ENCODE measurements around the gene ATP7A.
"Not testable (repeated sequence)": the region's sequence is repeated elsewhere in the genome, so short reads cannot be mapped to it uniquely, and the experiment has no call there.

Gene ATP7A

DNA sequence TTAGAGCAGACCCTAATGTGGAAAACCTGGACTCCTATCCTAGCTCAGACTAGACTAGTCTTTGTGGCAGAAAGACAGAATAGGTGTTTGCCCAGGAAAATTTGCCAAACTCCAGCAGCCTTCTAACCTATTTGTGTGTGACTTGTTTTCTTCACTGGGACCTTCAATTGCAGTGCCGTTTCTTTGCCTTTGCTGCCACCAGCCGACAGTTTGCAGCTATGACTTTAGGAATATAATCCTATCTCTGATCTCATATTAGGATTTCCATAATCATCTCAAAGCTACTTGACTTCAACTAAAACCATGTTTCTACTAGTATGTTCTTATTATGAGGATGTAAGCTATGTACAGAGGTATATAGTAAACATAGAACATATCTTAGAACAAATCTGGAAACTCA lies 119.2 kb downstream of the ATP7A start:
- DNase-seq (ENCODE audit: extremely low read depth in 1 of 2, low read depth in 1 of 2), result no peak

DNA sequence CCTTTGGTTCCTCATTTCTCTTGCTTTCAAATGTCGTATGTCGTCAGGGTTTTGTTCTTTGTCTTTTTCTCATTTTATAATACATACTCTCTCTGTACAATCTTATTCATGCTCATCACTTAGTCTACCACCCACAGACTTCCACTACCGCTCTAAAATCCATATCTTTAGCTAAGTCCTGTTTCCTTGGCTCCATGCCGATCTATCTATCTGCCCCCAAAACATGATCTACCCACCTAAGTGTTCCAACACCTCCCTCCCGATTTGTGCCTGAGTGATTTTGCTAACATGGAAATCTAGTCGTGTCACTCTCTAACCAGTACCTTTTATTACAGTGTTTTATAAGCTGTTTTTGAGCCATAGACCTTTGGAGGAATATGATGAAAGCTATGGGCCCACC lies 124.6 kb downstream of the ATP7A start:
- no peak for DNase-seq (ENCODE audit: extremely low read depth in 1 of 2, low read depth in 1 of 2)

DNA sequence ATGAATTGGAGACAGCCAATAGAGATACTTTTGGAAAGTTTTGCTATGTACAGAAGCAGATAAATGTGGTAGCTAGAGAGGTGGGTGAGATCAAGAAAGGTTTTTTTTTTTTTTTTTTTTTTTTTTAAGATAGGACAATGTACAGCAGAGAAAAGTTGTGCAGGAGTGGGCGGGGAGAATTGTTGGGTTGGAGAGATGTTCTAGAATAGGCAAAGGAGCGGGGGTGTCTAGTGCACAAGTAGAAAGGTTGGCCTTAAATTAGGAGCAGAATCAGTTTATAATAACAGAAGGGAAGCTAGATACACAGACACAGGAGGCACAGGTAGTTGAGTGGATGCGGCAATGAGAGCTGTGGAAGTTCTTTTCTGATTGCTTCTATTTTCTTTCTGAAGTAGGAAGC lies 127.4 kb downstream of the ATP7A start:
- no peak for DNase-seq (ENCODE audit: extremely low read depth in 1 of 2, low read depth in 1 of 2)

DNA sequence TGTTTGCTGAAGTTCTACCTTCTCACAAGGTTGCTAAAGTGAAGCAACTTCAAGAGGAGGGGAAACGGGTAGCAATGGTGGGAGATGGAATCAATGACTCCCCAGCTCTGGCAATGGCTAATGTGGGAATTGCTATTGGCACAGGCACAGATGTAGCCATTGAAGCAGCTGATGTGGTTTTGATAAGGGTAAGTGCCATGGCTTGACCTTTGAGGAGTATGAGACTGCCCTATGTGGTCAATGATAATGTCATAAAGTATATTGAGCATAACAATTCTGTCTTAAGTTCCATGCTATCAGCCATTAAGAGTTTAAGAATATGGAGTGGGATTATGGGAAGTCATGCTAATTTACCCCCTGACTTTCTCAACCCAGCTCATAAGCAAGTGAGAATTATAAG lies 132.1 kb downstream of the ATP7A start:
- no peak for DNase-seq (ENCODE audit: extremely low read depth in 1 of 2, low read depth in 1 of 2)

DNA sequence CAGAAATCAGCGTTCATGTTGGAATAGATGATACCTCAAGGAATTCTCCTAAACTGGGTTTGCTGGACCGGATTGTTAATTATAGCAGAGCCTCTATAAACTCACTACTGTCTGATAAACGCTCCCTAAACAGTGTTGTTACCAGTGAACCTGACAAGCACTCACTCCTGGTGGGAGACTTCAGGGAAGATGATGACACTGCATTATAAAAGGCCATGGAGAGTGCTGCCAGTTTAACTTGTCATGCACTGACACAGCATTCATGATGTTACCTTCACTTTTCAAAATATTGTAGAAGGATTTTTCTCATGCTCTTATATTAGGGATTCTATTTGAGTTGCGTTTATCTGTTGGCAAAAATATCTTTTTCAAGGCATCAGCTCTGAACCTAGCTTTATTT lies 135.9 kb downstream of the ATP7A start:
- DNase-seq (ENCODE audit: extremely low read depth in 1 of 2, low read depth in 1 of 2), result no peak

DNA sequence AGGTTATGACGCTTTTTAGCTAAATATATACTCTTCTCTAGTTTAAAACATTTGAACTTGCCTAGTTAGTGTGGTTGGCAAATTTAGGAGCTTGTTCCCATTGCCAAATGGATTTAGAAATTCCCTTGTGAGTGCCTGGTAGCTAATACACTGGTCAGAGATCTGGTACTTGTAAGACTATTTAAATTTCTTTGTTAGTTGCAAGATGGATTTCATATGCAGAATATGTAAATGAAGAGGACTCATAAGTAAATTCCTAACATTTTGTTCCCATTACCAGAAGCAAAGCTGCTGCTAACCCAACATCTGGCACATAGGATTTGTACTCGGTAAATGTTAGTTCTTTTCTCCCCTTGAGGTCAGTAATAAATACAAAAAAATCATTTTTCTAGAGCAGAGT lies 137.6 kb downstream of the ATP7A start:
- DNase-seq (ENCODE audit: extremely low read depth in 1 of 2, low read depth in 1 of 2), result no peak

DNA sequence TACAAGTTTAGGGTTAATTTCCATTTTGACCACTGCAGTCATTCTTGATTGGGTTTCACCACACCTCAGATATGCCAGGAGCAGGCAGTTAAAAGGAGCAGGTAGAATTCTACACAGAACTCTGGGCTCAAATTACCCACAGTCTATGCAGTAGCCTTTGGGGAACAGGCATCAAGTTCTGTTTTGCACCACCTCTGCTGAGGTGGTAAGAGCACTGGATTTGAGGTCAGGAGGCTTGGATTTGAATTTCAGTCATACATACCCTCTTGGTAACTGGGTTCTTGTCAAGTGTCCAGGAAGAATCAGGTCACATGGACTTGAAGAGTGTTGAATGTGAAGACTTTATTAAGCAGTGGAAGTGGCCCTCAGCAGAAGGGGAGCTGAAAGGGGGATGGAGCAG lies 153.2 kb downstream of the ATP7A start:
- DNase-seq (ENCODE audit: extremely low read depth in 1 of 2, low read depth in 1 of 2), result no peak

DNA sequence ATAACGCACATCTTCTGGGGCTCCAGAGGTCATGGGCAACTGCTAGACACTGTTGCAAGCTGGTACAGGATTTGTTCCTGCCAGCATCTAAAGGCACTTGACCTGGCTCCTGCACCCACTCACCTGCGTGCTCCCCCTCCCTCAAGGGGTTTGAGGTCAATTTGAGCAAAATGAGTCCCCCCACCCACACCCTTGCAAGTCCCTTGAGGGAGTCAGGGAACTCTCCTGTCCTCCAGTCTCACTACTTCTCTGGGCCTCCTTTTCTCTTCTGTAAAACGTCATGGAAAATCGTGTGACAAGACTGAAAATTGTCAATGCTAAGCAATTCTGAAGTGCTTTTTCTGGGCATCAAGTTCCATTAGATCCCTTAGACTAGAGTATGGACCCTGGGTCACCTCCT lies 153.7 kb downstream of the ATP7A start:
- no peak for DNase-seq (ENCODE audit: extremely low read depth in 1 of 2, low read depth in 1 of 2)

DNA sequence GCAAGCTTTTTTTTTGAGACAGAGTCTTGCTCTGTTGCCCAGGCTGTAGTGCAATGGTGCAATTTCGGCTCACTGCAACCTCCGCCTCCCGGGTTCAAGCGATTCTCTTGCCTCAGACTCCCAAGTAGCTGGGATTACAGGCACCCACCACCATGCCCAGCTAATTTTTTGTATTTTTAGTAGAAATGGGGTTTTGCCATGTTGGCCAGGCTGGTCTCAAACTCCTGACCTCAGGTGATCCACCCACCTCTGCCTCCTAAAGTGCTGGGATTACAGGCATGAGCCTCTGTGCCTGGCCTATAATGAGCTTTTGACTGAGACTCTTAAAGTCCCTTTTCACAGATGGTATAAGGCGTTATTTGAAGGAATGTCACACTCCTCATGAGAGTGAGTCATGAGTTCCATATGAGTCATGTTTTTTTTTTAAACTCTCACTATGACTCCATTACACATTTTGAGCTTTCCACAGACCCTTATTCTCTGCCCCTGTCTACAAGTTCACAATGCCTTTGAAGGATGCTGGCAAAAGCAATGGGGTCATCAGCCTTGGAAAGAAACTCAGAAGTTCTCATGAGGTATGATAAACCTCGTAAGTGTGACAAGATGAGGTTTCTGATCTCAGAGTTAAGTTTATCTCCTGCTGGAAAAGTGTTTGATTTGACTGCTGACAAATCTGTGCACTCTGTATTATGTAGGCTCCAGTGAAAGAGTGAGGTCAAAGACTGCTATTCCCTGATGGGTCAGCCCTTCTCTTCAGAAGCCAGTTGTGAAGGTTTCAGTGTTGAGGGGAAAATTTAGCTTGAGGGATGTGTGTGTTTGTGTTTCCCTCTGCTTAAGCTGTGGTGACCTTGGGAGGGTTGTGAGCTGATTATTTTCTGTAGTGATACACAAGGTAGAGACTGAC lies 154.5 kb downstream of the ATP7A start:
- peak in 1 of 2 donors; percentile 3 for DNase-seq (ENCODE audit: extremely low read depth in 1 of 2, low read depth in 1 of 2)

DNA sequence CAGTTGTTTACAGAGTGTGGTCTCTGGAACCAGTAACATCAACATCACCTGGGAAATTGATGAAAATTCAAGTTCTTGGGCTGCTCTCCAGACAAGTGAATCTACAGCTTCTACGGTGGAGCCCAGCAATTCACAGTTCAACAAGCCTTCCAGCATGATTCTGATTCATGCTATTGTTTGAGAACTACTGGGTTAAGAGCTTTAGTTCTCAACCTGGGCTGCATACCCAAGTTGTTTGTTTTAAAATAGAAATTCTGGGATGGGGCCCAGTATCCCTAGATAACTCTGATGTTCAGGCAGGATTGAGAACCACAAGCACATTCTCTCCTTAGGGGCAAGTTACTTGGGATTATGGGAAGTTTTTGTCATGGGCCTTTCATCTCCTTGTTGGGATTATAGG lies 155.6 kb downstream of the ATP7A start:
- no peak for DNase-seq (ENCODE audit: extremely low read depth in 1 of 2, low read depth in 1 of 2)

DNA sequence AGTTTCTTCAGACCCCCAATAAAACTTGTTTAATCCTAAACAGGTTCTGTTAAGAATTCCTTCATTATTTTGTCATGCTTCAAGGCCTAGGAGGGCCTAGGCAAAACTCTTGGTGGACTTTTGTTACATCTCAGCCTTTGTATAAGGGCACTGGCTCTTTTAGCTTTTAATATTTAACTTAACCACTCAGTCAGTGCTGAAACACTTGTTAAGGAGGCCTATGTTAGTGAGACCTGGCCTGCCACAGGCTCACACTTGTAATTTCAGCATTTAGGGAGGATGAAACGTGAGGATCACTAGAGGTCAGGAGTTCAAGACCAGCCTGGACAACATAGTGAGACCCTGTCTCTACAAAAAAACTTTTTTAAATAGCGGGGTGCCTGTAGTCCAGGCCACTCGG lies 160.8 kb downstream of the ATP7A start:
- no peak for DNase-seq (ENCODE audit: extremely low read depth in 1 of 2, low read depth in 1 of 2)

DNA sequence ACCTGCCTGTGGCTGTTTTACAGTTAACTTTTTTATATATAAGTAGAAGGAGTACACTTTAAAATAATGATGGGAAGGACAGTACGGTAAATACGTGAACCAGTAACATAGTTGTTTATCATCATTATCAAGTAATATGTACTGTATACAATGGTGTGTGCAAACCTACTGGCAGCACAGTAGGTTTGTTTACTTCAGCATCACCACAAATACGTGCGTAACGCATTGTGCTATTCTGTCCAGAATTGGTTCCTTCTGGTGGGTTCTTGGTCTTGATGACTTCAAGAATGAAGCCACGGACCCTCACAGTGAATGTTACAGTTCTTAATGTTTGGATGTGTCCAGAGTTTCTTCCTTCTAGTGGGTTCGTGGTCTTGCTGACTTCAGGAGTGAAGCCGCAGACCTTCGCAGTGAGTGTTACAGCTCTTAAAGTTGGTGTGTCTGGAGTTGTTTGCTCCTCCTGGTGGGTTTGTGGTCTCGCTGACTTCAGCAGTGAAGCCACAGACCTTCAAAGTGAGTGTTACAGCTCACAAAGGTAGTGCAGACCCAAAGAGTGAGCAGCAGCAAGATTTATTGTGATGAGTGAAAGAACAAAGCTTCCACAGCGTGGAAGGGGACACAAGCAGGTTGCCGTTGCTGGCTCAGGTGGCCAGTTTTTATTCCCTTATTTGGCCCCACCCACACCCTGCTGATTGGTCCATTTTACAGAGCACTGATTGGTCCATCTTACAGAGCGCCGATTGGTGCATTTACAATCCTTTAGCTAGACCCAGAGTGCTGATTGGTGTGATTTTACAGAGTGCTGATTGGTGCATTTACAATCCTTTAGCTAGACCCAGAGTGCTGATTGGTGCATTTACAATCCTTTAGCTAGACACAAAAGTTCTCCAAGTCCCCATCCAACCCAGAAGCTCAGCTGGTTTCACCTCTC lies 162.9 kb downstream of the ATP7A start:
- peak; percentile 17 to 33 for DNase-seq (ENCODE audit: extremely low read depth in 1 of 2, low read depth in 1 of 2)

DNA sequence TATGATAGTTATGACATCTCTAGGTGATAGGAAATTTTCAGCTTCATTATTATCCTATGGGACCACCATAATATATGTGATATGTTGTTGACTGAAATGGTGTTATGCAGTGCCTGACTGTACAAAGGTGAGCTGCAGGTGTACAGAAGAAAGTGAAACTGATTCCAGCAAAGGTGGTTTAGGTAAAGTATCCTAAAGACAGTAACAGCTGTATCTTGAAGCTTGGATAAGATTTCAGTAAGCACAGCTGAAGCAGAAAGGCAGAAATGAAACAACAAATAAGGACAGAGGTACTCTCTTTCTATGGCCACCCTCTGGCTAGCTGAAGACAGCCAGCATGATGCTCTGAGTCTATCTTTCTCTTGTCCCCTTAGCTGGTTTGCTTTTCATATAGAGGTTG lies 163.6 kb downstream of the ATP7A start:
- no peak for DNase-seq (ENCODE audit: extremely low read depth in 1 of 2, low read depth in 1 of 2)

DNA sequence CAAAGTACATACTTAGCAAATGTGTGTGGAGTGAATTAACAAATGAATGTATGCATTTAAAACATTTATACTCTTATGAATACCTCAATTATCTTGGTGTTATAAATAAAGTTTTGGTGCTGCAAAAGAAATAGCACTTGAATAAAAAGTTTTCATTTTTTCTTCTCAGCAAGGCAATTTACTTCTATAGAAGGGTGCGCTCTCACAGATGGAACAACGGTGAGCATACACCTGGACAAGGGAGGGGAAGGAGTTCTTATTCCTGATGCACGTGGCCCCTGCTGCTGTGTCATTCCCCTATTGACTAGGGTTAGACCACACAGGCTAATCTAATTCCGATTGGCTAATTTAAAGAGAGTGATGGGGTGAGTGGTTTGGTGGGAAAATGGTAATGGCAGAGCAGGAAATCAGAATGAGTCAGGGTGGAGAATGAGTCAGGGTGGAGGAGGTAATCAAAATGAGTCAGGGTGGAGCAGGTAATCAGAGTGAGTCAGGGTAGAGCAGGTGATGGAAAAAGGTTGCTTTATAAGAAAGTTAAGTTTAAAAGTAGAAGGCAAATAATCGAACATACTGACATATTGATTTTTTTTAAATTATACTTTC lies 165.4 kb downstream of the ATP7A start:
- DNase-seq (ENCODE audit: extremely low read depth in 1 of 2, low read depth in 1 of 2), result peak in 1 of 2 donors; percentile 3

DNA sequence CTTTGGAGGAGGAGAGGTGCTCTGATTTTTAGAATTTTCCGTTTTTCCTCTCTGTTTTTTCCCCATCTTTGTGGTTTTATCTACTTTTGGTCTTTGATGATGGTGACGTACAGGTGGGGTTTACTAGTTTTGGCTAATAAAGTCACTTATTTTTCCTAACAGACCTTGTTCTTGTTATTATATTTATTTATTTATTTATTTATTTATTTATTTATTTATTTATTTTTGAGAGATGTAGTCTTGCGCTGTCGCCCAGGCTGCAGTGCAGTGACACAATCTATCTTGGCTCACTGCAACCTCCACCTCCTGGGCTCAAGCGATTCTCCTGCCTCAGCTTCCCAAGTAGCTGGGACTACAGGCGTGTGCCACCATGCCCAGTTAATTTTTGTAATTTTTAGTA lies 170.9 kb downstream of the ATP7A start:
- DNase-seq (ENCODE audit: extremely low read depth in 1 of 2, low read depth in 1 of 2), result not testable (repeated sequence)

DNA sequence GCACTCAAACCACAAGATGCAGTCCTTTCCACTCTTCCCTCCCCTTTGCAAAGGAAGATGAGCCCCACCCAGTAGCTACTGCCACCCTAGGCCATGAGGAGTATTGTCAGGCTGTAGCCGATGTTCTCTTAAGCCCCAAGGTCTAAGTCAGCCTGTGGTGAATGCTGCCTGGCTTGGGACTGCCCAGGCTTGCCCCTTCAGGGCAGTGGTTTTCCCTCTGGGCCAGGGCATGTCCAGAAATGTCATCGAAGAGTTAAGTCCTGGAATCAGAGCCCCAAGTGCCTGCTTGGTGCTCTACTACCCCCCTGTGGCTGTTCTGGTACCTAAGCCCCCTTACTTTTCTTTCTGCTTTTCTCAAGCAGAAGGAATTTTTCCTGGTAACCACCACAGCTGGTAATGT lies 181.8 kb downstream of the ATP7A start:
- DNase-seq (ENCODE audit: extremely low read depth in 1 of 2, low read depth in 1 of 2), result peak in 1 of 2 donors; percentile 4

DNA sequence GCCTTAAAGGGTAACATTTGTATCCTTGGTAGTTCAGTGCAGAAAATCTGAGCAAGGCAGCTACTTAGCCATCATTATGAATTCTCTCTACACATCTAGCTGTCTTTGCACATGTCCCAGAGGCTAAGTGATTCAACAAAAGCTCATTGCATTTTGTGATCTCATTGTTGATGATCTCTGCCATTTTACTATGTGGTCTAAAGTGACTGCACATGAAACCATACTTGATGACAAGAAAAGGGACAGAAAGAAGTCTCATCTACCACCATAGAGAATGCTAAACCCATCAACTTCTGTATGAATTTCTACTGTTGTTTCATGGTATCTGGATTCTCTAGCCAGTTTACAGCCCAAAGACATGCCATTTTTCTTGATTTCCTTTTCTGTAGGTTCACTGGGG lies 187.6 kb downstream of the ATP7A start:
- no peak for DNase-seq (ENCODE audit: extremely low read depth in 1 of 2, low read depth in 1 of 2)
